ENCODE measurements around the gene CXCL1.

DNA sequence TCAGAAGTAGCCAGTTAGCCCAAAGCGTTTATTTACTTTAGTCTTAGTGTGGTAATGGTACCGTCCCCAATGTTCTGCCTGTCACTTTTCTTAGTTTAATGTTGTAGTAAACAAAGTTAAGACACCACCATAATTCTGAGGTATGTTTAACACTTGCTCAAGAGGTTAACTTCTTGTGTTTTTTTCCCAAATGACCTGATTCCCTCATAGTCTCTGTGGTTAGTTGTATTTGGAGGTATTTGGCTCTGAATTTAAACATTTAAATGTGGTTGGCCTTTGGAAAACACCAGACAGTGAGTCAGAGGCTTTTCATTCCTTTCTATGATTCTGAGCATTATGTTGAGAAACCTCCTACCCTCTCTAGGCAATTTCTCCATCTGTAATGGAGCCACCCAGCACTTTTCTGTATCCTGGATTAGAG is 47.9 kb downstream of the CXCL1 start:
- TF ChIP-seq, protein P1, sequence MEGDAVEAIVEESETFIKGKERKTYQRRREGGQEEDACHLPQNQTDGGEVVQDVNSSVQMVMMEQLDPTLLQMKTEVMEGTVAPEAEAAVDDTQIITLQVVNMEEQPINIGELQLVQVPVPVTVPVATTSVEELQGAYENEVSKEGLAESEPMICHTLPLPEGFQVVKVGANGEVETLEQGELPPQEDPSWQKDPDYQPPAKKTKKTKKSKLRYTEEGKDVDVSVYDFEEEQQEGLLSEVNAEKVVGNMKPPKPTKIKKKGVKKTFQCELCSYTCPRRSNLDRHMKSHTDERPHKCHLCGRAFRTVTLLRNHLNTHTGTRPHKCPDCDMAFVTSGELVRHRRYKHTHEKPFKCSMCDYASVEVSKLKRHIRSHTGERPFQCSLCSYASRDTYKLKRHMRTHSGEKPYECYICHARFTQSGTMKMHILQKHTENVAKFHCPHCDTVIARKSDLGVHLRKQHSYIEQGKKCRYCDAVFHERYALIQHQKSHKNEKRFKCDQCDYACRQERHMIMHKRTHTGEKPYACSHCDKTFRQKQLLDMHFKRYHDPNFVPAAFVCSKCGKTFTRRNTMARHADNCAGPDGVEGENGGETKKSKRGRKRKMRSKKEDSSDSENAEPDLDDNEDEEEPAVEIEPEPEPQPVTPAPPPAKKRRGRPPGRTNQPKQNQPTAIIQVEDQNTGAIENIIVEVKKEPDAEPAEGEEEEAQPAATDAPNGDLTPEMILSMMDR (conservative IDR thresholded peaks at IDR 0.05): no peak
- TF ChIP-seq ZFX (IDR thresholded peaks at IDR 0.05): no peak

Data from C4-2B (cell line).